ENCODE results near the gene PGGHG.

DNA sequence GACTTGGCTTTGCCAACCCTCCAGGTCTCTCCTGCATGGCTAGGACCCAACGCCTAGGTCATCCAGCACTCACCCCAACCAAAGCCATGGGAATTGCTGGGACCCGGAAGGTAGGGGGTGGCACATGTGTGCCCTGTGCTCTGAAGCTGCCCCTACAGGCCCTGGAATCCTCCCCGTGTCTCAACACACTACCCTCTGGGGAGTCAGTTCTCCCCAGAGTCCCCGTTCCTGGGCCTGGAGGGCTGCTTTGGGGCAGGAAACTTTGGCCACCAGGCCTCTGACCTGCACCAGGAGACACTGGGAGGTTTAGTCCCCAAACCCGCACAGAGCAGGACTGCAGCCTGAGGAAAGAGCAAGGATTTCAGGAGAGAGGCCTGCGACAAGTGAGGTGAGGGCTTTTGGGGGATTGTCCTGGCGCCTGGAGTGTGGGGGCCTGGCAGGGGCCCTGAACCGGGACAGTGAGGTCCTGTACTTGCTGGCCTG, 24.4 kb downstream of the PGGHG start:
- TF ChIP-seq, protein P1, sequence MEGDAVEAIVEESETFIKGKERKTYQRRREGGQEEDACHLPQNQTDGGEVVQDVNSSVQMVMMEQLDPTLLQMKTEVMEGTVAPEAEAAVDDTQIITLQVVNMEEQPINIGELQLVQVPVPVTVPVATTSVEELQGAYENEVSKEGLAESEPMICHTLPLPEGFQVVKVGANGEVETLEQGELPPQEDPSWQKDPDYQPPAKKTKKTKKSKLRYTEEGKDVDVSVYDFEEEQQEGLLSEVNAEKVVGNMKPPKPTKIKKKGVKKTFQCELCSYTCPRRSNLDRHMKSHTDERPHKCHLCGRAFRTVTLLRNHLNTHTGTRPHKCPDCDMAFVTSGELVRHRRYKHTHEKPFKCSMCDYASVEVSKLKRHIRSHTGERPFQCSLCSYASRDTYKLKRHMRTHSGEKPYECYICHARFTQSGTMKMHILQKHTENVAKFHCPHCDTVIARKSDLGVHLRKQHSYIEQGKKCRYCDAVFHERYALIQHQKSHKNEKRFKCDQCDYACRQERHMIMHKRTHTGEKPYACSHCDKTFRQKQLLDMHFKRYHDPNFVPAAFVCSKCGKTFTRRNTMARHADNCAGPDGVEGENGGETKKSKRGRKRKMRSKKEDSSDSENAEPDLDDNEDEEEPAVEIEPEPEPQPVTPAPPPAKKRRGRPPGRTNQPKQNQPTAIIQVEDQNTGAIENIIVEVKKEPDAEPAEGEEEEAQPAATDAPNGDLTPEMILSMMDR (IDR thresholded peaks at IDR 0.05): no peak
- TF ChIP-seq ZFX (IDR thresholded peaks at IDR 0.05; ENCODE audit: borderline replicate concordance): no peak

Data from 22Rv1 (cell line).